Renal cortex interstitium (tissue), 3 donors: Measurements from ENCODE around the gene TTL. TPM values are rescaled to one million over a fixed set of nuclear protein-coding genes. Genes with fewer than 3 reads are reported as not detected.

ENCODE experiments used
- polyA plus RNA-seq, 3 donors: library from polyadenylated mRNA; unstranded; fragments of 120-200 nt; gene quantifications; one replicate each; pipeline ENCODE4 v1.2.1, GENCODE V29; 2013; ENCODE audit not compliant: insufficient read length in 3 of 3

The TTL gene
- polyA plus RNA-seq, 3 donors: 36.9 to 42.2 (median 41.1) TPM

Other genes with a start within 250 kb of the TTL start
- 10 to 100 TPM; 16.3 to 24.5 (median 20.8) TPM for gene ZC3H8, start 227.1 kb upstream of the TTL start, polyA plus RNA-seq
- 1 to 10 TPM; 6.5 to 9.9 (median 9.6) TPM for gene ZC3H6, start 206.6 kb upstream of the TTL start, polyA plus RNA-seq
- 1 to 10 TPM; 3.5 to 4.5 (median 3.7) TPM for gene RGPD8, start 48.5 kb upstream of the TTL start, polyA plus RNA-seq
- gene POLR1B, start 60.3 kb downstream of the TTL start, polyA plus RNA-seq: 10 to 100 TPM; 20.2 to 28.8 (median 21.1) TPM
- 10 to 100 TPM; 19.8 to 35.0 (median 31.0) TPM for gene CHCHD5, start 102.5 kb downstream of the TTL start, polyA plus RNA-seq
- 10 to 100 TPM; 40.7 to 49.8 (median 47.6) TPM for gene SLC20A1, start 163.8 kb downstream of the TTL start, polyA plus RNA-seq
- gene NT5DC4, start 238.9 kb downstream of the TTL start, polyA plus RNA-seq: 1 to 10 TPM in 1 of 3 donors, under 1 TPM in 2; 0.18 to 1.4 (median 0.37) TPM